IMR-90 (cell line): ENCODE results near the gene STOX1. TPM values are rescaled to one million over a fixed set of nuclear protein-coding genes. Genes with fewer than 3 reads are reported as not detected.

ENCODE experiments used
- ATAC-seq: fragments of 200-7000 bp; cut with Tn5 transposase; 2 replicates; pipeline ENCODE4 v1.9.1; 2020; ENCODE audit warnings: low read depth, mild to moderate bottlenecking, moderate library complexity
- BruUV-seq: library from RNA; stranded (reverse); fragments of 400-500 nt; replicated peaks from 2 replicates; lab custom pipeline; 2021; lab: Mats Ljungman, UMichigan
- CTCF ChIA-PET: fragments of 300-600 bp; formaldehyde crosslinking; extraction: SDS; loops from one replicate; lab custom pipeline; 2021; ENCODE audit warnings: antibody characterized with exemption; lab: Yijun Ruan, JAX
- POLR2A ChIA-PET: fragments of 300-600 bp; sonication (Branson Sonifier 250); formaldehyde crosslinking; loops from one replicate; lab custom pipeline; 2022; ENCODE audit warnings: antibody characterized with exemption; ENCODE audit not compliant: unreplicated experiment; lab: Charles Lee
- DNase-seq: peaks from one replicate; pipeline ENCODE4 v3.0.0; 2013
- H2AFZ ChIP-seq: replicated peaks from 2 replicates; pipeline ENCODE3; 2013; ENCODE audit warnings: low read length, mild to moderate bottlenecking; ENCODE audit not compliant: poor library complexity
- H2AK5ac ChIP-seq: 2 replicates; pipeline ENCODE4 v1.6.1; 2013; ENCODE audit warnings: low read depth, low read length, inconsistent platforms
- H2AK9ac ChIP-seq: replicated peaks from 2 replicates; pipeline ENCODE3; 2013; ENCODE audit warnings: mild to moderate bottlenecking, low read depth, low read length, moderate library complexity; ENCODE audit not compliant: poor library complexity
- H2BK120ac ChIP-seq: 2 replicates; pipeline ENCODE4 v1.6.1; 2013; ENCODE audit warnings: low read depth, low read length, inconsistent platforms
- H2BK15ac ChIP-seq: 3 replicates; pipeline ENCODE4 v1.6.1; 2013; ENCODE audit warnings: low read depth, low read length, inconsistent platforms
- H2BK20ac ChIP-seq: 2 replicates; pipeline ENCODE4 v1.6.1; 2013; ENCODE audit warnings: low read depth, mild to moderate bottlenecking, inconsistent platforms, low read length, moderate library complexity
- H2BK5ac ChIP-seq: 2 replicates; pipeline ENCODE4 v1.6.1; 2013; ENCODE audit warnings: mild to moderate bottlenecking, low read depth, low read length, inconsistent platforms; ENCODE audit not compliant: poor library complexity, severe bottlenecking
- H3K14ac ChIP-seq: replicated peaks from 2 replicates; pipeline ENCODE4 v1.6.1; 2013; ENCODE audit warnings: low read depth, low read length, inconsistent platforms
- H3K18ac ChIP-seq: 2 replicates; pipeline ENCODE4 v1.6.1; 2013; ENCODE audit warnings: low read depth, low read length, control low read depth
- H3K23ac ChIP-seq: 2 replicates; pipeline ENCODE4 v1.6.1; 2013; ENCODE audit warnings: low read depth, low read length, inconsistent platforms
- H3K27ac ChIP-seq: 2 replicates; pipeline ENCODE4 v1.5.1; 2013; ENCODE audit warnings: mild to moderate bottlenecking, control low read depth, low read length; ENCODE audit not compliant: insufficient read depth
- H3K27me3 ChIP-seq: 2 replicates; pipeline ENCODE4 v1.6.1; 2013; ENCODE audit warnings: low read length; ENCODE audit not compliant: control insufficient read depth, insufficient read depth
- H3K36me3 ChIP-seq: 2 replicates; pipeline ENCODE4 v1.6.1; 2013; ENCODE audit warnings: low read length, mixed read lengths; ENCODE audit not compliant: control insufficient read depth, insufficient read depth
- H3K4ac ChIP-seq: 2 replicates; pipeline ENCODE4 v1.6.1; 2013; ENCODE audit warnings: low read depth, low read length, inconsistent platforms
- H3K4me1 ChIP-seq: 2 replicates; pipeline ENCODE4 v1.6.1; 2013; ENCODE audit warnings: low read length, mixed read lengths; ENCODE audit not compliant: control insufficient read depth, insufficient read depth
- H3K4me2 ChIP-seq: 2 replicates; pipeline ENCODE4 v1.6.1; 2013; ENCODE audit warnings: low read depth, mild to moderate bottlenecking, control low read depth, low read length, moderate library complexity
- H3K4me3 ChIP-seq: 2 replicates; pipeline ENCODE4 v1.5.1; 2013; ENCODE audit warnings: low read depth, mild to moderate bottlenecking, control low read depth, low read length, moderate library complexity; ENCODE audit not compliant: insufficient read depth
- H3K56ac ChIP-seq: 2 replicates; pipeline ENCODE4 v1.6.1; 2013; ENCODE audit warnings: low read length, inconsistent platforms; ENCODE audit not compliant: insufficient read depth; ENCODE audit errors: extremely low read depth
- H3K79me1 ChIP-seq, 2 experiments: 2 replicates each; pipeline ENCODE4 v1.6.1; 2013; ENCODE audit warnings: low read length in 2 of 2, inconsistent platforms in 1 of 2, low read depth in 1 of 2
- H3K9ac ChIP-seq: 2 replicates; pipeline ENCODE4 v1.6.1; 2013; ENCODE audit warnings: low read depth, low read length, control low read depth
- H3K9me1 ChIP-seq: 2 replicates; pipeline ENCODE4 v1.6.1; 2013; ENCODE audit warnings: low read length, inconsistent platforms; ENCODE audit not compliant: insufficient read depth
- H3K9me3 ChIP-seq: 2 replicates; pipeline ENCODE4 v1.6.1; 2013; ENCODE audit warnings: low read length; ENCODE audit not compliant: control insufficient read depth, insufficient read depth
- H4K20me1 ChIP-seq: 2 replicates; pipeline ENCODE4 v1.6.1; 2013; ENCODE audit warnings: low read length, inconsistent platforms; ENCODE audit not compliant: insufficient read depth
- H4K5ac ChIP-seq: 2 replicates; pipeline ENCODE4 v1.6.1; 2013; ENCODE audit warnings: mild to moderate bottlenecking, low read depth, low read length, control low read depth
- H4K8ac ChIP-seq, 2 experiments: 2 replicates each; pipeline ENCODE4 v1.6.1; 2013; ENCODE audit warnings: low read depth in 2 of 2, low read length in 2 of 2, control low read depth in 1 of 2, inconsistent platforms in 1 of 2
- H4K91ac ChIP-seq: 2 replicates; pipeline ENCODE4 v1.6.1; 2013; ENCODE audit warnings: low read depth, low read length, inconsistent platforms; ENCODE audit not compliant: insufficient read depth
- ELK1 ChIP-seq: fragments of 150-350 bp; IDR thresholded peaks from 2 replicates; pipeline ENCODE4 v1.6.1; 2016; ENCODE audit warnings: low read depth, mild to moderate bottlenecking, low read length, moderate library complexity, borderline replicate concordance
- MAFK ChIP-seq: IDR thresholded peaks from 2 replicates; pipeline ENCODE4 v1.6.1; 2012; ENCODE audit warnings: low read depth, low read length, improper control_type of control experiment
- MXI1 ChIP-seq: IDR thresholded peaks from 2 replicates; pipeline ENCODE4 v1.6.1; 2012; ENCODE audit warnings: low read depth, mild to moderate bottlenecking, low read length, moderate library complexity, borderline replicate concordance
- POLR2A ChIP-seq: IDR thresholded peaks from 2 replicates; pipeline ENCODE4 v1.6.1; 2012; ENCODE audit warnings: mild to moderate bottlenecking, low read depth, low read length
- RAD21 ChIP-seq: IDR thresholded peaks from 2 replicates; pipeline ENCODE4 v1.6.1; 2012; ENCODE audit warnings: low read length, improper control_type of control experiment
- RFX5 ChIP-seq: IDR thresholded peaks from 2 replicates; pipeline ENCODE4 v1.8.0; 2012; ENCODE audit warnings: low read depth, mild to moderate bottlenecking, low read length, moderate library complexity
- SMC3 ChIP-seq: fragments of 150-350 bp; IDR thresholded peaks from 2 replicates; pipeline ENCODE4 v1.6.1; 2016; ENCODE audit warnings: low read depth, mild to moderate bottlenecking, antibody characterized with exemption, low read length, moderate library complexity
- USF2 ChIP-seq: fragments of 150-350 bp; IDR thresholded peaks from 2 replicates; pipeline ENCODE4 v1.6.1; 2017; ENCODE audit warnings: mild to moderate bottlenecking, antibody characterized with exemption, low read length, low read depth
- WGBS, 2 experiments: methylation state at CpG; one replicate each; pipeline versions ENCODE4 v1.1.5 to v1.1.7; 2013; ENCODE audit warnings: missing lambda C conversion rate in 2 of 2; ENCODE audit not compliant: insufficient read length in 1 of 2; ENCODE audit errors: extremely low coverage in 2 of 2; 5-methylcytosine and 5-hydroxymethylcytosine counted together
- dilution Hi-C: fragments of 300-500 bp; cut with HindIII; formaldehyde crosslinking; loops from one replicate; pipeline ENCODE4 v1.14.3; 2018; ENCODE audit warnings: low sequenced_read_pairs; ENCODE audit not compliant: unreplicated experiment
- in situ Hi-C: fragments of 300-500 bp; cut with MboI; formaldehyde crosslinking; loops from 3 replicates; pipeline ENCODE4 v1.14.3; 2019; ENCODE audit warnings: low sequenced_read_pairs, inconsistent platforms, mixed read lengths
- intact Hi-C: fragments of 100-400 bp; cut with micrococcal nuclease; formaldehyde crosslinking; loops from 2 replicates; pipeline ENCODE4 v1.10.0; 2022
- polyA plus RNA-seq, 3 experiments: library from polyadenylated mRNA; depleted of rRNA; stranded (reverse); fragments of >200 nt; gene quantifications; 2 replicates each; pipeline ENCODE4 v1.2.3, GENCODE V29; 2012; ENCODE audit warnings: low replicate concordance in 1 of 3
- total RNA-seq: library from RNA; depleted of rRNA; stranded (reverse); fragments of >200 nt; gene quantifications from 2 replicates; pipeline ENCODE4 v1.2.3, GENCODE V29; 2012

The STOX1 gene
- total and polyA plus RNA-seq, 2 of the 4 experiments (the other 2 are of a cell fraction), result 0.03 to 0.18 TPM

- 100% methylated on average over 1 of the region's 4 CpGs; no CpG with 5 or more reads in 1 of the 2 experiments for WGBS, 2 experiments
- no peak overlapping the region for H3K23ac ChIP-seq
- no peak overlapping the region for H3K4me3 ChIP-seq
- H3K9me3 ChIP-seq, result no peaks in the 10 kb centered on the region
- intact Hi-C loops (no loop called here), in situ Hi-C loops (no loop called here), dilution Hi-C loops (no loop called here)
- H2BK5ac ChIP-seq, result no peak overlapping the region
- H3K27me3 ChIP-seq, result no peaks in the 10 kb centered on the region; the same call in 1 of the 2 replicates
- peaks cover 2% of the 10 kb centered on the region; the same call in 1 of the 2 replicates for H3K4me1 ChIP-seq
- H3K4ac ChIP-seq, result no peak overlapping the region
- H4K8ac ChIP-seq, result no peak overlapping the region
- no peak for TF ChIP-seq RAD21
- TF ChIP-seq MXI1, result no peak
- no peak for TF ChIP-seq USF2
- TF ChIP-seq POLR2A, result no peak
- TF ChIP-seq ELK1, result no peak
- no peak for TF ChIP-seq MAFK
- no peak for TF ChIP-seq RFX5
- TF ChIP-seq SMC3, result no peak
- ChIA-PET CTCF (interaction anchor here (0.6 kb wide), 1 partner anchor 19 kb away, joined by 3 read pairs; no protein-coding TSS in a partner anchor), POLR2A (no interaction called here)
- H3K9ac ChIP-seq, result no peak overlapping the region
- H2BK120ac ChIP-seq, result no peak overlapping the region
- H4K91ac ChIP-seq, result no peak overlapping the region
- H3K56ac ChIP-seq, result no peak overlapping the region
- no peaks in the 10 kb centered on the region for H3K9me1 ChIP-seq
- no peak overlapping the region for H2AFZ ChIP-seq
- H3K14ac ChIP-seq, result no peak overlapping the region
- H3K36me3 ChIP-seq, result no peaks in the 10 kb centered on the region
- H3K18ac ChIP-seq, result no peak overlapping the region
- ATAC-seq (no peak), DNase-seq (no peak)
- no peaks in the 10 kb centered on the region for H3K79me1 ChIP-seq
- no TSS peak for BruUV-seq
- no peak overlapping the region for H2BK15ac ChIP-seq
- no peak overlapping the region for H2BK20ac ChIP-seq
- H2AK9ac ChIP-seq, result no peak overlapping the region
- no peak overlapping the region for H3K4me2 ChIP-seq
- H2AK5ac ChIP-seq, result no peak overlapping the region
- no peak overlapping the region for H4K5ac ChIP-seq
- H4K20me1 ChIP-seq, result no peaks in the 10 kb centered on the region
- no peak overlapping the region for H3K27ac ChIP-seq
These were observed 14.9 kb upstream of the STOX1 start for GRCh38 chr10:68812420-68812819.
